ENCODE results near the gene CHN2.
A peak's percentile ranks its signal among the peaks of the same experiment; 100 is the strongest.

- TF ChIP-seq REST (IDR thresholded peaks at IDR 0.05; ENCODE audit: low read depth) (no peak), YY1 (IDR thresholded peaks at IDR 0.05; ENCODE audit: extremely low read depth, insufficient replicate concordance, low read depth, low read length) (no peak), RAD21 (IDR thresholded peaks at IDR 0.05; ENCODE audit: low read depth) (no peak), ATF3 (IDR thresholded peaks at IDR 0.05) (no peak), CTCF (IDR thresholded peaks at IDR 0.05 in 2 of 3, conservative IDR thresholded peaks at IDR 0.05 in 1 of 3; ENCODE audit: borderline replicate concordance in 1 of 3, insufficient read depth in 1 of 3, low read depth in 2 of 3, low read length in 2 of 3) (no peak), EZH2 (IDR thresholded peaks at IDR 0.05) (no peak), TCF7L2 (IDR thresholded peaks at IDR 0.05; ENCODE audit: borderline replicate concordance, extremely low read depth, insufficient read depth, insufficient read length) (no peak), SP1 (IDR thresholded peaks at IDR 0.05; ENCODE audit: low read depth) (no peak), EGR1 (IDR thresholded peaks at IDR 0.05; ENCODE audit: low read depth) (no peak), POLR2AphosphoS5 (IDR thresholded peaks at IDR 0.05; ENCODE audit: low read depth, low read length) (peak; percentile 30), ZNF274 (IDR thresholded peaks at IDR 0.05; ENCODE audit: low read depth, low read length) (no peak)
These were observed 48.4 kb upstream of the CHN2 start, which contains the start of gene CPVL for GRCh38 chr7:29146057-29146706.

Measured in HCT116 (cell line).